Endothelial cell of hepatic sinusoid (primary cell): ENCODE data around the gene SYCE1L.

Experiments
- in situ Hi-C: cut with HindIII; loops from 2 replicates; pipeline ENCODE4 v1.10.0; 2017; ENCODE audit warnings: low sequenced_read_pairs

SYCE1L gene

DNA sequence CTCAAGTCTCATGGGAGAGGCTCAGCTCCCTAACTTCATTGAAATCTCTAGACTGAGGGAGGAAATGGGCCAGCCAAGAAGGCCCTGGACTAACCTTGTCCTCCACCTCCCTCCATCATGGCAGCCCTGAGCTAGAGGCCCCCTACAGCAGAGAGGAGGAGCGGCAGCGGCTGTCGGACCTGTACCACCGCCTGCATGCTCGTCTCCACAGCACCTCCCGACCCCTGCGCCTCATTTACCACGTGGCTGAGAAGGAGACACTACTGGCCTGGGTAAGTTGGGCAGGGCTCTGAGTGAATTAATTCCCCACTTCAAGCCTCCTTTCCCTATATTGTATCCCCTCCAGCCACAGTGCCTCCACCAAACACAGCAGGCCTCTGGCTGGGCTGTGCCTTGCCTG, 3.8 kb upstream of the SYCE1L start:
- in situ Hi-C loops, result no loop called here

DNA sequence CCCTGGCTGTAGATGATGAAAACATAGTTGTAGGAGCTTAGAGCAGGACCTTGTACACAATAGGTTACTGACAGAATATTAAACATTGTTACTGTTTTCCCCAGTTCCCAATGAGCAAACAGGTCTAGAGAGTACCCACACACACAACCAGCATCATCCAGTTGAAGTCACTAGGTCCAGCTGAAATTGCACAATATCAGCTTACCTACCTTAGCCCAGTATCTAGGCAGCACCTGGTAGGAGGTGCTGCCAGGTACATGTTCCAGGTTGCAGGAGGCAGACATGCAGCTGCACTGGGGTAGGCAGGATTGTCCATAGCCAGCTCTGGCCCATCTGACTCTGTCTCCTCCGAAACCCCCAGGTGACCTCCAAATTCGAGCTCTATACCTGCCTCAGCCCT, 1.5 kb upstream of the SYCE1L start:
- in situ Hi-C loops, result no loop called here

DNA sequence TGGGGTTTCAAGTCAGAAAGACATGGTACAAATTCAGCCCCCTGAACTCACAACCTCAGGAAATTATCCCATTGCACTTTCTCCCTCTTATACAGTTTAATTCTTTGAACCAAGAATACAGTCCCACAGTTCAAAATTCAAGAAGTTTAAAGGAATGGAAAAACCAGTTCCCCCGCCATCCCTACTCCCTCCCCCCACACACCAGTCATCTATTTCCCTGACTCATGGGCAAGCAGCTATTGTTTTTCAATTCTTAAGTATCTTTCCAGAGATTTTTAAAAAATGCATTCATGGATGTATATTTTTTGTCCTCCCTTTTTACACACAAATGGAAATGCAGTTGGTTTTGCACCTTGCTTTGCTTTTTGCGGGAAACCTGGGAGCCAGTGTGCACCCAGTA, 7.3 kb downstream of the SYCE1L start:
- in situ Hi-C loops, result no loop called here

GRCh38 chr16:77207030-77207429, 7.8 kb downstream of the SYCE1L start:
- in situ Hi-C loops, result no loop called here

- in situ Hi-C loops, result no loop called here
These were observed 9.2 kb downstream of the SYCE1L start for GRCh38 chr16:77208382-77208781.

DNA sequence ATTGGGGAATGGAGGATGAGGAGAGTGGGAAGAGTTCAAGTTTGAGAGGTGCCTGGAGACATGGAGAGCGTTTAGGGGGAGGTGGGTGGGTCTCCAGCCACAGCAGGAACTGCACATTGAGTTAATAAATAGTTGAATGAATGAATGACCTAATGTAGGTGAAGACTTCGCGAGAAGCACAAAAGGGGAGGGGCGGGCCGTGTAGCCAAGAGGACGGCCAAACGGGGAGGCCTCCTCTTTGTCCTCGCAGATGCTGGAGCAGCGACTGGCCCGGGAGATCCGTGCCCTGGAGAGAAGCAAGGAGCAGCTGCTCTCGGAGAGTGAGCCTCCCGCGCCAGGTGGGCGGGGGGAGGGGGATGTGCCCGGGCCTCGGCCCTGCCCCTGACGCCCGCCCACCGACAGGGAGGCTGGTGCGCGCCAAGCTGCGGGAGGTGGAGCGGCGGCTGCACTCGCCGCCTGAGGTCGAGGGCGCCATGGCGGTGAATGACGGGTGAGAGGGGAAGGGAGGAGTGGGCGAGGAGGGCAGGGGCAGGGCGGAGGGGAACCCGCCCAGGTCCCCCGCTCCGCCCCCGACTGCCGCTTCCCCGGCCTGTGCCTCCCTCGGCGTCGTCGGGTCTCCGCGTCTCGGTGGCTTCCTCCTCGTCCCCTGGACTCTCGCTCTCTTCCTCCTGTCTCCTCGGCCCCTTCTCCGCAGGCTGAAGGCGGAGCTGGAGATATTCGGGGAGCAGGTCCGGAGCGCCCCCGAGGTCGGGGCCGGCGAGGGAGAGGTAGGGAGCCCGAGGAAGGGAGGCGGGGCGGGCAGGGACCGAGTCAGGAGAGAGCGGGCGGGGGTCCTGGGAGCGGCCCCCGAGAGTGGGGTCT, 12.9 kb downstream of the SYCE1L start:
- in situ Hi-C loops, result no loop called here

DNA sequence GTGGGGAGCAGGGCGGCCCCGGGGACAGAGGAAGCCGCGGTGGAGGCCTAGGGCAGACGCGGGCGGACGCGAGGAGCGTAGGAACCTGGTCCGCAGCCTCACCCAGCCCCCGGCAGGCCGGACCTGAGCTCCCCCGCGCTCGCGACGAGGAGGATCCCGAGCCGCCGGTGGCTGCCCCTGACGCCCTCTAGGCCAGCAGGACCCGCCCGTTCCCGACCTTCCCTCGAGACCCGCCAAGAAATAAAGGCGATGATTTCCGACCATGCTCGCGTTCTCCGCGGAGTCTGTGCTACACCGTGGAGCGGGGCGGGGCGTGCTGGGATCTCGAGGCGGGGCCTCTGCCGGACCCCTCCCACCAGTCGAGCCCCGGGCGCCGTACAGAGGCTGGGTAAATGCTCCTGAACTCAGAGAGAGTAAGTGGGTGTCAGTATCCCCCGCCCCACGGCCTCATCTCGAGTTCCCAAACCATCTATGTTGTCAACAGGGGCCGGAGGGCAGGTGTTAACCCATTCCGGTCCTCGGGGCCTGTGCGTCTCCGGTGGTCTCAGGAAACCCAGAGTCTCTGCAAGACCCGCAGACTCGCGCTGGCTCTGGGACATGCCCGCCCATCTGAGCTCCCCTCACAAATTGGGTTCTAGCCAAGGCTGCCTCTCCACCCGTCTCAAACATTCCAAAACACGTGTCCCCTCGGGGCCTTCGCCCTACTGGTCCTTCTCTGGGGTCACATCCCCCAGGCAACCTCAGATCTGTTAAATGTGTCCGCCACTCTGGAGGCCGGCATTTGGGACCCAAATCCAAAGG, 13.7 kb downstream of the SYCE1L start:
- in situ Hi-C loops, result no loop called here

DNA sequence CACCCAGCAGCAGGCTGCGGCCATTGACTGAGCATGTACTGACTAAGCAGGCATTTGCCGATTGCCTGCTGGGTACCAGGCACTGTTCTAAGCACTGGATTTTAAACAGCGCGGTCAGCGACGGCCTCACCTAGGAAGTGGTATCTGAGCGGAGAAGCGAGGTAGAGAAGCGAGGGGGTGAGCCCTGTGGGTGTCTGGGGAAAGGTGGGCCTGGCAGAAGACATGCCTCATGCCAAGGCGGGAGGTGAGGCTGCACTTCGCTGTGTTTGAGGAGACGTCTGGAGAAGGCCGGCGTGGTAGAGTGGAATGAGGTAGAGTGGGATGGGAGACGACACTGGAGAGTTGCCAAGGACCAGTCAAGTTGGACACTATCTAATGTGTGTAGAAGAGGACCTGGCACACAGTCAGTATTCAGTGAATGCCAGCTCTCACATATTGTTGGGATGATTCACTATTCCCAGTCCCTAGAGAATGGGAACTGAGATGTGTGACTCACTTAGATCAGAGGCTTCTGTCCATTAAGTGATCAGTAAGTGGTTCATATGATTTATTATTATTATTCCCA, 14.4 kb downstream of the SYCE1L start:
- in situ Hi-C loops, result no loop called here

- in situ Hi-C loops, result no loop called here
These were observed 15.4 kb downstream of the SYCE1L start for GRCh38 chr16:77214411-77215138.

DNA sequence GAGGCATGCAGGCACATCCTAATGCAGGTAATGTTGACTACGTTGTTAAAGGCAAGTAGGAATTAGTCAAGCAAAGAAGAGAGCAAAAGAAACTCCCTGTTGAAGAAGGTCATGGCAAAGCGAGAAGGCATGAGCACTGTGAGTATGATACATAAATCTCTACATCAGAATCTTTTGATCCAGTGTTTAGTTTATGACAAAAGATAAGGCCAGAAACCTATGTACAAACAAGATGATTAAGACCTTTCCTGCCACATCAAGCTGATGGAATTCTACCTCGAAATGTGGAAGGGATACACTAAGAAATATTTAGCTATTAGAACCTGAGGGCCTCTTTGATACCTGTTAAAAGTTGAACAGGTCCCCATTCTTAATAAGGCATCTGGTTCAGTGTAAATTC, 20.2 kb downstream of the SYCE1L start:
- in situ Hi-C loops, result no loop called here

GRCh38 chr16:77220427-77220826, 21.2 kb downstream of the SYCE1L start:
- in situ Hi-C loops, result loop anchor here (5.0 kb wide), 1 partner anchor 232 kb away; no protein-coding TSS in a partner anchor

DNA sequence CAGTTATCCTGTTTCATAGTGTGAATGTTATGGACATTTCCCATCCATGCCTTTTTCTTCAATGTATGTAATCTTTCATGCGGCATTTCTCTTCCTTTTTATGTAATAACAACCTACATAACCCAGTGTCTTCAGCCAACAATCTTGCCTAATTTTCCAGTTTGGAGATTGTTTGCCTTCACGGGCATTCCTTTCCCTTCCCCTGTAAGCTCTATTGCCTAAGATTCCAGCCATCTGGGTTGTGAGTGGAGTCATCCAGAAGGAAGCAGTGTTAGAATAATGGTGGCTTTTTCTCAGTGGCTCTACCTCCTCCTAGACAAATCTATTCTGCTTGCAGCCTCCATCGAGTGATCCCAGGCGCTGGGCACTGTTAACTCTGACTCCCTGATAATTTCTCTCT, 22.3 kb downstream of the SYCE1L start:
- in situ Hi-C loops, result loop anchor here (5.0 kb wide), 1 partner anchor 231 kb away; no protein-coding TSS in a partner anchor

- in situ Hi-C loops, result loop anchor here (5.0 kb wide), 1 partner anchor 229 kb away; no protein-coding TSS in a partner anchor
These were observed 24.0 kb downstream of the SYCE1L start for GRCh38 chr16:77223184-77223583.

GRCh38 chr16:77225182-77225581, 26.0 kb downstream of the SYCE1L start:
- in situ Hi-C loops, result loop anchor here (25.0 kb wide), 1 partner anchor 362 kb away; no protein-coding TSS in a partner anchor

DNA sequence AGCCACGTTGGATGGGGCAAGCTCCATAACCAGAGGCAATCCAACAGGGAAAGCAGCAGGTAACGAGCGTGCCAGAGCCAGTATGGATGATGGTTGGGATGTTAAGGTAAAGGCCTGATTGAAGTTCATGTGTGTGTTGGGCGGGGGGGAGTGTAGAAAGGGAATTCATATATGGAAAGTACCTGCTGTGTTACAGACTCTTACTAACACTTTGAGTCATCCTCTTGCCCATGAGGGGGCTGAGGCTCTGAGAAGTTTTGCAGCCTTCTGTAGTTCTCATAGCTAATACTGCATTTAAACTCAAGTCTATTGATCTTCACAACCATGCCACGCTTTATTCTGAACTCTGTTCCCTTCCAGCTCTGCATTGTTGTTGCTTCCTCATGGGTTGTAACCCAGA, 28.5 kb downstream of the SYCE1L start:
- in situ Hi-C loops, result loop anchor here (25.0 kb wide), 1 partner anchor 360 kb away; no protein-coding TSS in a partner anchor

DNA sequence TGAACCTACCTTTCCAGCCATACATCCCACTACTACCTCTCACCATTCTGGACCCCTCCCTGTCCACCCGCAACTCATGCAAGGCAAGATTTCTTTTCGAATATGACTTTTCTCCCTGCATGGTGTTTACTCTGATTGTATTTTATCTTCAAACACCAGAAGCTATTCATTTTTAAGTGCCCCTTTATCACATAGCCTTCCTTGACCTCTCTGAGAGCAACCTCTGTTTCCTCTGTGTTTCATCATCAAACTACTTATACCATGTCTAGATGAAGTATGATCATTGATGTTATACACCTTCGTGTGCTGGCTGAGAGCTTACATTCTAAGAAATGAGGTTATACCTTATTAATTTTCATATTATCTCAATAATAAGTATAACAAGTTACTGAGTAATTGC, 31.8 kb downstream of the SYCE1L start:
- in situ Hi-C loops, result loop anchor here (25.0 kb wide), 1 partner anchor 356 kb away; no protein-coding TSS in a partner anchor

DNA sequence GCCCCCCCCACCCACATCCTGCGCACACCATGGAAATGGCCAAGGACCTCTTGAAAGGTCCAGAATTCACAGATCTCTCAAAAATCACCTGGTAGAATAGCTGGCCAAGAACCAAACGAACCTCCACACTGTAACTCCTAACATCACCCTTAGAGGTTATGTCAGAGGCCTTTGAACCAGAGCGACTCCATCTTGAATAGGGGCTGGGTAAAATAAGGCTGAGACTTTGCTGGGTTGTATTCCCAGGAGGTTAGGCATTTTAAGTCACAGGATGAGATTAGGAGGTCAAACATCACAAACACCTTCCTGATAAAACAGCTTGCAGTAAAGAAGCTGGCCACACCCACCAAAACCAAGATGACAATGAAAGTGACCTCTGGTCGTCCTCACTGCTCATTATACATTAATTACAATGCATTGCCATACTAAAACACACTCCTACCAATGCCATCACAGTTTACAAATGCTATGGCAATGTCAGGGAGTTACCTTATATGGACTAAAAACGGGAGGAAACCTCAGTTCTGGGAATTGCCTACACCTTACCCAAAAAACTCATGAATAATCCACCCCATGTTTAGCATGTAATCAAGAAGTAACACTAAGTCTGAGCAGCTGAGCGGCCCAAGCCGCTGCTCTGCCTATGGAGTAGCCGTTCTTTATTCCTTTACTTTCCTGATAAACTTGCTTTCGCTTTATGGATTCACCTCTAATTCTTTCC, 34.8 kb downstream of the SYCE1L start:
- in situ Hi-C loops, result loop anchor here (25.0 kb wide), 1 partner anchor 353 kb away; no protein-coding TSS in a partner anchor

DNA sequence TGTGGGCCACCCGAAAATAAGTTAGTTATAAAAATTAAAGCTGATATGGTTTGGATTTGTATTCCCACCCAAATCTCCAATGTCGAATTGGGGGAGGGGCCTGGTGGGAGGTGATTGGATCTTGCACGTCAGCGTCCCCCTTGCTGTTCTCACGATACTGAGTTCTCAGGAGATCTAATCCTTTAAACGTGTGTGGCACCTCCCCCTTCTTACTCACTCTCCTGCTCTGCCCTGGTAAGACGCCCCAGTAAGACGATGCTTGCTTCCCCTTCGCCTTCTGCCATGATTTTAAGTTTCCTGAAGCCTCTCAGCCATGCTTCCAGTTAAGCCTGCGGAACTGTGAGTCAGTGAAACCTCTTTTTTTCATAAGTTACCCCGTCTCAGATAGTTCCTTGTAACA, 35.4 kb downstream of the SYCE1L start:
- in situ Hi-C loops, result loop anchor here (5.0 to 25.0 kb wide), 2 partner anchors 68 to 353 kb away; no protein-coding TSS in a partner anchor

DNA sequence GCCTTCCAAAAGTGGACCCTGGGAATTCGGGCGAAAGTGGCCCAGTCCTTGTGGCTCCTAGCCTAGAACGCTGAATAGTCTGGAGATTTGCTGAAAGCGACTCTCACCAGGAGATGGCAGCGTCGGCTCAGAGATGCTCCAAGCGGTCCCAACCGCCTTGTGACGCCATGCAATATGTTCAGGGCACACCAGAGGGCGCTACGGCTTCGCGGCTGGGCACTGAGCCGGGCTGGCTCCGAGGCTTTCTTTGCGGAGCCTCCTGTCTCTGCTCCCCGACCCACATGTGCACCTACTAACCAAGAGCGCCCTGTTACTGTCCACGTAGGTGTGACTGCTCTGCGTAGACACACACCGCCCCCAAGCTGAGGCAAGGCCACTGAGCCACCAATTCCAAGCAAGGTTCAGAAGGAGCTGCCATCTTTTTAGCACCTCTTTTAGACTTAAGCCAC, 36.9 kb downstream of the SYCE1L start:
- in situ Hi-C loops, result loop anchor here (5.0 to 25.0 kb wide), 2 partner anchors 66 to 351 kb away; no protein-coding TSS in a partner anchor

DNA sequence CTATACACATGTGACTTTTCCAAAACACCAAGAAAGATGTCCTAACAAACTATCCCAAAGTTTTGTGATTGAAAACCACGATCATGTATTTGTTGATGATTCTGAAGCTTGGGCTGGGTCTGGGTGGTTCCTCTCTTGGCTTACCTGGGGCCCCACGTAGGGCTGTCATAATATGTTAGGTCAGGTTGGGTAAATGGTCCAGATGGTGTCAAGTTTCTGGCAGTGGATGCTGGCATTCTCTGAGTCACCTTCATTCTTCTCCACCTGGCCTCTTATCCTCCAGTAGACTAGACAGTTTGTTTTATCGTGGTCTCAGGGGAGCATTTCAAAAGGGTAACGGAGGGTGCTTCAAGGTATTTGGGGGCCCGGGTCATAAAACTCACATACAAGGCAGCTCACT, 39.4 kb downstream of the SYCE1L start:
- in situ Hi-C loops, result loop anchor here (5.0 to 25.0 kb wide), 2 partner anchors 64 to 349 kb away; no protein-coding TSS in a partner anchor
